IPS-18c (cell line): Measurements from ENCODE around the gene SMYD3.

Experiments used
- H3K4me3 ChIP-seq: 2 replicates; pipeline ENCODE4 v1.7.0; 2013; ENCODE audit warnings: low read depth, mild to moderate bottlenecking, low read length, moderate library complexity; ENCODE audit not compliant: insufficient read depth
- H3K9me3 ChIP-seq: one replicate; pipeline ENCODE4 v1.6.1; 2013; ENCODE audit warnings: mild to moderate bottlenecking, low read length, moderate library complexity; ENCODE audit not compliant: control insufficient read depth, insufficient read depth

SMYD3 gene

DNA sequence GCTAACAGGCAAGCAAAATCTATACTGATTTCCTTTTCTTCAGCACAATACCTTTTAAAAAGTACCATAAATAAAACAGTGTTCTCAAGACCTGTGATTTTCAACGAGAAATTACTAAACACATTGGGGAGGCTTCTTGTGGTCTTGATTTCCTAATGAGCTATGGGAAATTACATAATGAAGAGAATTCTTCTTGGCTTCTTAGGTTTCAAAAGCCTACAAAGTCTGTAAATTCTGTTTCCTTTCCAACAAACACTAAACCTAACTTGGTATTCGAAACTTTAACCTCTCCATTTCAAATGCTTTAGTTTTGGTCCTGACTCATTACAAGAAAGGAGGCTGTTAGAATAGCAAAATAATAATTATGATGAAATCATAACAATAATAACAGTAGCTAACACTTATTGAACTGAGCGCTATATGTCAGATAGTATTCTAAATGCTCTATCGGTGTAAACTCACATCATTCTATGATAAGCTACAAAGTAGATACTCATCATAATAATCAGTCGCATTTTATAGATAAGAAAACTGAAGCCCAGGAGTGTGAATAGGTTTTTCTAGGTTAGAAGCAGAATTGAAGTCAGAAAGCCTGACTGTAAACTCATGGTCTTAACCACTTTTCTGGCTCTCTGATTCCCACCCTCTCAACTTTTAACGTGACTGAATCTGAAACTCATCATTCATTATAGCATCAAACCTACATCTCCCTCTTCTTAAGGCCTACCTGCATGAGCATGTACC lies 486.7 kb downstream of the SMYD3 start:
- no peaks in the 10 kb centered on the region for H3K9me3 ChIP-seq
- H3K4me3 ChIP-seq, result no peak overlapping the region

DNA sequence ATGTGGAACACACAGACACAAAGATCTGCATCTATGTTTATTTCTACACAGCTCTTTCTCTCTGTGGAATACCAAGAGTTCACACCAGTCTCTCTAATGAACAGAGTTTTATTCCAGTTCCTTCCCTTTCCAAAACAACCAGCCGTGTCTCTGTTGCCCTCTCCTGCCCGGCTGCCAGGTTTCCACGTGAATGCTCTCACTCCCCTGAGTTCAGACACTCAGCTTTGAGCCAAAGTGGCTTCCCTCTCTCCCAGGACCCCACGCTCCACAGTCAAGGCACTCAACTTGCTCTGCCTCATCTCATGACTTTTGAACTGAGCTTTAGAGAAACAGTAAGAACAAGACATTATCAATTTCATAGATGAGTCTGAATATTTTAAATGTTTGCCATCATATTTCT lies 488.9 kb downstream of the SMYD3 start:
- no peak overlapping the region for H3K4me3 ChIP-seq
- H3K9me3 ChIP-seq, result no peaks in the 10 kb centered on the region

DNA sequence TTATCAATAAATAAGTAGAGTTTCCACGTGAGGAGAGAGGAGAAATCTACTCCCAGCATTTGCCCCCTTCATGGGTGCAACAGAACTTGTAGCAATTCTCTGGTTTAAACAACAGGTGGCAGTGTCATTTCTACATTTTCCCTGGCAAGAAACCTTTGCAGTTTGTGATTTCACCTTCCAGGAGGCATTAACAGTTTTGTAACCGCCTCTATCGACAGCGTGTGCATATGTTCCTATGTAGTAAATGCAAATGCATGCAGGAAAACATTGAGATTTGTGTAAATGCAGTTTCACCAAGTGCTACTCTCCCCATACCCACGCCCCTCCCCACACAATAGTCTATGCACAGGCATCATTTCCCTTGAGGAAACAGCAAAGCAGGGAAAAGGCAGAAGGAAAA lies 494.7 kb downstream of the SMYD3 start:
- Histone ChIP-seq H3K9me3 (no peaks in the 10 kb centered on the region), H3K4me3 (no peak overlapping the region)

- H3K4me3 ChIP-seq, result no peak overlapping the region
- H3K9me3 ChIP-seq, result no peaks in the 10 kb centered on the region
Observed at GRCh38 chr1:246010386-246010785, 496.7 kb downstream of the SMYD3 start.

- H3K4me3 ChIP-seq, result no peak overlapping the region
- no peaks in the 10 kb centered on the region for H3K9me3 ChIP-seq
Observed at GRCh38 chr1:246008363-246008831, 498.7 kb downstream of the SMYD3 start.

DNA sequence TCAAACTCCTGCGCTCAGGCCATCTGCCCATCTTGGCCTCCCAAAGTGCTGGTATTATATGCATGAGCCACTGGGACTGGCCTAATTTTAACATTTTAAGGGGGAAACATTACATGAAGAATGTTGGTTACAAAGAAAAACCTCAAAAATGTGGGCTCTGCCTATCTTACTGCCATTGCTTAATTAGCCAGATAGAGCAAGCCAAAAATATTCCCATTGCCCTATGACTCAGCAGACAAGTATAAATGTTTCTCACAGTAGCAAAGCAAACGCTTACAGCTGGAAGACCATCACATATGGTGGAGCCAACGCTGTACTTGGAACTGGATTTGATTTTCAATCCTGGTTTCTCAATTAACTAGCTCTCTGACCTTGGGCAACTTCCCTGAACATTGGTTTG lies 502.0 kb downstream of the SMYD3 start:
- Histone ChIP-seq H3K4me3 (no peak overlapping the region), H3K9me3 (no peaks in the 10 kb centered on the region)

GRCh38 chr1:246004301-246004700 lies 502.8 kb downstream of the SMYD3 start:
- Histone ChIP-seq H3K4me3 (no peak overlapping the region), H3K9me3 (no peaks in the 10 kb centered on the region)

DNA sequence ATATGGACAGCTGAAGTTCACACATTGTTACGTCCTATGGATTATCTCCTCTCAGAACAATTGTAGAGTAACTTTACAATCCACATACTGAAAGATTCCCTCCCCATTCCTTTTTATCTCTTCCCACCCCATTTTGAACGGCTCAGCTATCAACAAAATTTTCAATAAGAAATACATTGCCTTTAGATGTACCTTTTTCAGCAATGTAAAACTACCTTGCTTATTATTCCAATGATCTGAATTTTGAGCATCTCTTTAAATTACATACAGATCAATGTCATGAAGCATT lies 503.7 kb downstream of the SMYD3 start:
- Histone ChIP-seq H3K4me3 (no peak overlapping the region), H3K9me3 (no peaks in the 10 kb centered on the region)

DNA sequence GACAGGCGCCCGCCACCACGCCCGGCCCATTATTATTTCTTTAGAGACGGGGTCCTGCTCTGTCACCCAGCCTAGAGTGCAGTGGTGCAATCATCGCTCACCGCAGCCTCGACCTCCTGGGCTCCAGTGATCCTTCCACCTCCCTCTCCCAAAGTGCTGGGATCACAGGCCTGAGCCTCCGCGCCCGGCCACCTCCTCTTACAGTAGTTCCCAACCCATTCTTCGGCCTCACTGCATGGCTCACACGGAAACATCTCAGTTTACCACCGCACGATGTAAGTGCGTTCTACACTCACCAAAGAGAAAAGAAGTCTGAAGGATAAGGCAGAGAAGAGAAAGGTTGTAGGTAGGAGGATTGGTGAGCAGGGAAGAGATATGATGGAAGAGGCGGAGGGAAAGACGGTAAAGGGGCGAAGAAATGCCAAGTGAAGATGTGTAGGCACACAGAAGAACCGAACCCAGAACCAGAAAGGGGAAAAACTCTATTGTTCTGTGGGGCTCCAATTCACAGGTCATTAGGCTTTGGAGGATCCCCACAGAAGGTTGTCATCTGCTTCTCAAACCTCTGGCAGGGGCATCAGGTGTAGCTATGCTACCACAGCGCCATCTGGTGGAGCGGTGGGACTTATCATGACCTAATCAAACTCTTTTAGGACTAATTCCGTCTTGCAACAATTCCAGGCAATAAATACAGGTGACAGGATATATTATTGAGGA lies 504.2 kb downstream of the SMYD3 start:
- Histone ChIP-seq H3K9me3 (no peaks in the 10 kb centered on the region), H3K4me3 (no peak overlapping the region)

- no peaks in the 10 kb centered on the region for H3K9me3 ChIP-seq
- H3K4me3 ChIP-seq, result no peak overlapping the region
Observed at GRCh38 chr1:246001837-246002230, 505.2 kb downstream of the SMYD3 start.

GRCh38 chr1:246001142-246001836 lies 505.8 kb downstream of the SMYD3 start:
- H3K4me3 ChIP-seq, result no peak overlapping the region
- no peaks in the 10 kb centered on the region for H3K9me3 ChIP-seq

DNA sequence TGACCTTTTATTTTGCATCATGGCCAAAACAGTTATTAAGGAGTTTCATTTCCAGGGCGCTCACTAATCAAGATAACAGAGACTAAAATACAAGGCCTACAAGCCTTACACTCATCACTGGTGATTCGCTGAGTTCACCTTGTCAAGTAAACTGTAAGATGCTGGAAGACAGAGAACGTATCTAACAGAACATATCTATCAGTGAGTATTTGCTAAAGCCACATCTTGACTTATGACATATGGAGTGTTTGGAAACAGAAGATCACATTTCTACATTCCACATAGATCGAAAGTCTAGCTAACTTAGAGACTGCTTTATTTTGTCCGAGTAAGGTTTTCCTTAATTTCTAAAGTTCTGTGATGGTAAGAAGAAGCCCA lies 506.5 kb downstream of the SMYD3 start:
- Histone ChIP-seq H3K4me3 (no peak overlapping the region), H3K9me3 (no peaks in the 10 kb centered on the region)

DNA sequence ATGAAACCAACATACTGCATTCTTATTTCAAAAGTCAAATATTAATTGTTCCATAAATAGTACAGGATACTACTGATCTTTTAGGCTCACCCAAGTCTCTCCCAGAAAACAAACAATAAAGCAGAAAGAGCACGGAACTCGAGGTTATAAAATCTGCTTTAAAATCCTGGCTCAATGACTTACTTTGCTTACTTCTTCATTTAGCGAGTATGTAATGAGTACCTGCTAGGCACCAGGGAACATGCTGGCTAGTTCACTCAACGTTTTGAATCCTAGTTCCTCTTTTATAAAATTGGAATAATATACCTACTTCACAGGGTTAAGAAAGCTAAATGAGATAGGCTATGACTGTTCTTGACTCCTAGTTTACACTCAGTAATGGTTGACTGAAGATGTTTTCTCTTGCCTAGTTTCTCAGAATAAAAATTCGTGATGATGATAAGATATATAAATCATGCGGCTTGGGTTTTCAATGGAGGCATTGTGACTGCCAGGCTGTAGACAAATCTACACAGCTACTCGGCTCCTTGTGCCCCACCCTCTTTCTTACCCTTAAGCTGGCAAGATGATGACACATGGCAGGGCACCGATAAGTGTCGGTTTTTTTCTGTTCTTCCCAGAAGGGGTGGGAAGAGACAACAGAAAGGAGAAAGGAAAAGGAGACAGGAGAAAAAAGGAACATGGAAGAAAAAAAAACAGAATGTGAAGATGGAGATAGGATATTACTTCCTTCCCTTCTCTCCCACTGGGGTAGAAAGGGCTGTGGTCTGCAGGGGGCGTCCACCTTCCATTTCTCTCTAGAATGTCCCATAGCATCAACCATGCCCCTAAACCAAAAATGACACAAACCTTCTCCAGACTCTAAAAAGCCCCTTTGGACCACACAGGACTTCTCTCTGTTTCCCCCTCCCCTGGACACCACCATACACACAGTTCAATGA lies 507.1 kb downstream of the SMYD3 start:
- H3K4me3 ChIP-seq, result no peak overlapping the region
- no peaks in the 10 kb centered on the region for H3K9me3 ChIP-seq

DNA sequence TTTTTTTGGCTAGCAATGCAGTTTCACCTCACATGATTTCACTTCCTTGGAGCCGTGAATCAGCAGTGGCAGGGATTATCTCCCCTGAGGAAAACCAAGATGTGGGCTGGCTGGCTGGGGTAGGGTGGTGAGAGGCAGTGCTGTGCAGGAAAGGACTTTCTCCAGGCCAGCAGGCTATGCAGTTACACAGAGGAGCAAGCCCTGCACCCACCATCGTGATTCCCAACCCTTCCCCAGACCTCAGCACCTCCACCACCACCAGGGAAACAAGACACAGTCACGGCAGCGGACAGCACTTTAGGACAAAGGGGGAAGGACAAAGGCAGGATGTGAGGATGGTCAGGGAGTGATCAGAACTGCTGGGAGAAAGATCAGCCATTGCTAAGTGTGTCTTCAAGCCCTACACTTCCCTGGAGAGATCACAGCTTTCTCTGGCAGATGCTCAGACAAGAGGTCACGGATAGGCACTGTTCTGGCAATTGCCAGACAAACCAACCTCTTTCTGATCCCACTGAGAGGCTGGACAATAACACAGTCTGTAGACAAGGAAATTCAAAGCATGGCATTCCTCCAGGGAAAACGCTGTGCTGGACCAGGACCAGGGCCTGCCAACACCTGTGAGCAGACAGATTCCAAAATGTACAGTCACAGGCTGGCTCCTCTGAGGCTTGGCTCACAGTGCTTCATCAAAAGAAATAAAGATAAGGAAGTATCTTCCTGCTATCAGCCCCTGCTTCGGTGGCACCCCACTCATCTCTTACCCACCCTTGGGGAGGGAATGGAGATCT lies 509.4 kb downstream of the SMYD3 start:
- Histone ChIP-seq H3K4me3 (no peak overlapping the region), H3K9me3 (no peaks in the 10 kb centered on the region)

- Histone ChIP-seq H3K4me3 (no peak overlapping the region), H3K9me3 (no peaks in the 10 kb centered on the region)
Observed at GRCh38 chr1:245996811-245997210, 510.3 kb downstream of the SMYD3 start.

- no peaks in the 10 kb centered on the region for H3K9me3 ChIP-seq
- H3K4me3 ChIP-seq, result no peak overlapping the region
Observed at GRCh38 chr1:245995474-245995873, 511.6 kb downstream of the SMYD3 start.

DNA sequence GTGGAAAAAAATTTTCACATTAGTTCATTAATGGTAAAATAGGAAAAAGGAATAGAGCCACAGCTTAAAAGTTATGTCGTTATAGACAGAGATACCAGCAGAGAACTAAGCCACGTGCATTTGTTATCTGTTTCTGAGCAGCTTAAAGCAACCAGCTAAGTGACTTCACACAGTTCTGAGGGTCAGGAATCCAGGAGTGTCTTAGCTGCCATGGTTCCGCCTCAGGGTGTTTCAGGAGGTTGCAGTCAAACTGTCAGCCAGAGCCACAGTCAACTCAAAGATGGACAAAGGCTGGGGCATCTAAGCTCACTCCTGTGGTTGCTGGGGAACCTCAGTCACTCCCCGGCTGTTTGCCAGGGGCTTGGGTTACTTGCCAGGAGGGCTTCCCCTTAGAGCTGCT lies 515.8 kb downstream of the SMYD3 start:
- peaks cover 3% of the 10 kb centered on the region for H3K9me3 ChIP-seq
- no peak overlapping the region for H3K4me3 ChIP-seq
